ENCODE results near the gene WDR76. TPM values are rescaled to one million over a fixed set of nuclear protein-coding genes. Genes with fewer than 3 reads are reported as not detected.

Gene WDR76
- total RNA-seq, 4 donors from 2014 or later, result 2.7 to 21.5 (median 4.1) TPM

DNA sequence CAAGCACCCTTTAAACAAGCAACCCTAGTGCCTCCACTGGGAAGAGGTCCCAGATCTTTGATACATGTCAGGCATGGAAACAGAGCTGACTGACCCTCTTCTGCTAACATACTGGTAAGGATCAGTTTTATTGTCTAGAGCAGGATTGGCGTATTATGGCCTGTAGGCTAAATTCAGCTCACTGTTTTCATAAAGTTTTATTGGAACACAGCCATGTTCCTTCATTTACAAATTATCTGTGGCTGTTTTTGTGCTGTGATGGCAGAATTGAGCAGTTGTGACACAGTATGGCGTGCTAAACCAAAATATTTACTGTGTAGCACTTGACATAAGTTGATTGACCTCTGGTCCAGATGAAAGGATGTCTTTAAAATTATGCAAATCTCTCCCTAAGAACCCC is 45.0 kb downstream of the WDR76 start:
- no peaks in the 10 kb centered on the region for H3K36me3 ChIP-seq
- no peaks in the 10 kb centered on the region for H3K9me3 ChIP-seq
- TF ChIP-seq CTCF (IDR thresholded peaks at IDR 0.05) (no peak), POLR2A (IDR thresholded peaks at IDR 0.05) (no peak)
- H3K27me3 ChIP-seq, result no peaks in the 10 kb centered on the region
- no peak overlapping the region for H3K4me3 ChIP-seq
- DNase-seq, result no peak
- H3K4me1 ChIP-seq, result no peaks in the 10 kb centered on the region
- no peak overlapping the region for H3K27ac ChIP-seq

DNA sequence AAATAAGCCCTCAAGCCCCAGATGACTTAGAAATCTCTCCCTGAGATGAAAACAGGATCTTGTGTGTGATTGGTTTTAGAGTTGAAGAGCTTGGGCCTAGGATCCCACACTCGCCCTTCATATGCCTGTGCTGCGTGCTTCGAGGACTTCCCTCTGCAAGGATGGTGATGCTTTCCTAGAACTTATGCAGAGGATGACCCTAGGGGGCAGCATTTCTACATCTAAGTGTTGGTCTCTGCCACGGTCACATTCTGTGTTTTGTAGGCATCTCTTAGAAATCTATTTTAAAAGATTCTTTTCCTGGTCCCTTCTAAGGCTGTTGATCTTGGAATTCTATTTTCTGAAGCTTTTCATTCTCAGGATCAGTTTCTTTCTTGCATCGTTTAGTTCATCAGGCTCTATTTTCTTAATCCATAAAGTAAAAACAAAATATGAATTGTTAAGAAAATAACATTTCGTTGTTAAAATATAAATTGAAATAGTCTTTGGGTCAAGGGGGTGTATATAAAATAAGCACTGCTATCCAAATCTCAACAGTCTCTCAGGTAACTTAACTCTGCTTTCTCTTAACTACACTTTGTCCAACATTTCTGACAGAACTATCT is 45.7 kb downstream of the WDR76 start:
- no peak overlapping the region for H3K4me3 ChIP-seq
- H3K4me1 ChIP-seq, result no peaks in the 10 kb centered on the region
- no peaks in the 10 kb centered on the region for H3K27me3 ChIP-seq
- H3K27ac ChIP-seq, result no peak overlapping the region
- TF ChIP-seq CTCF (IDR thresholded peaks at IDR 0.05) (peak in 5 of 6 experiments; percentile 8 to 48 (median 42)), POLR2A (IDR thresholded peaks at IDR 0.05) (no peak)
- no peaks in the 10 kb centered on the region for H3K36me3 ChIP-seq
- DNase-seq, result peak in 1 of 3 donors; percentile 55
- H3K9me3 ChIP-seq, result no peaks in the 10 kb centered on the region

GRCh38 chr15:43873651-43874050 is 46.8 kb downstream of the WDR76 start:
- H3K4me3 ChIP-seq, result no peak overlapping the region
- H3K4me1 ChIP-seq, result no peaks in the 10 kb centered on the region
- H3K36me3 ChIP-seq, result no peaks in the 10 kb centered on the region
- H3K27me3 ChIP-seq, result no peaks in the 10 kb centered on the region
- H3K9me3 ChIP-seq, result no peaks in the 10 kb centered on the region
- no peak overlapping the region for H3K27ac ChIP-seq
- DNase-seq, result no peak
- TF ChIP-seq CTCF (IDR thresholded peaks at IDR 0.05) (no peak), POLR2A (IDR thresholded peaks at IDR 0.05) (no peak)

DNA sequence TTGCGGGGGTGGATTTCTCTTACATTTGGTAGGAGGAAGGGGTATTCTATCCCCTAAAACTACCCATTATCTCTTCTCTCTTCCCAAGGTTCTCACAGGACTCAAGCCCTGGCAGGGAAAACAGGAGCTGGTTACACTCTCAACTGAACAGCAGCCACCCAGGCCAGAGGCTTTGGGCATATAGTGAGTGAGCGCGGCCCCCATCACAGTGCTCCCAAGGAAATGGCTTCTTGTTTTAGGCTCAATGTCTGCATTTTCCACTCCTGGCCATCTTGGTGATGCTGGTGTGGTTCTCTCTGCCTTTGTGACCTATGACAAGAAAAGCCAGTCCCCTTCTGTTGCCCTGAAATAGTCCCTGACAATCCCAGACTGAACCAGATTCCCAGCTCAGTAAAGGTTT is 50.1 kb downstream of the WDR76 start:
- Histone ChIP-seq H3K9me3 (no peaks in the 10 kb centered on the region), H3K4me1 (no peaks in the 10 kb centered on the region), H3K36me3 (no peaks in the 10 kb centered on the region), H3K27ac (no peak overlapping the region), H3K27me3 (no peaks in the 10 kb centered on the region), H3K4me3 (no peak overlapping the region)
- no peak for TF ChIP-seq POLR2A (IDR thresholded peaks at IDR 0.05)
- TF ChIP-seq CTCF (IDR thresholded peaks at IDR 0.05), result no peak
- DNase-seq, result no peak

DNA sequence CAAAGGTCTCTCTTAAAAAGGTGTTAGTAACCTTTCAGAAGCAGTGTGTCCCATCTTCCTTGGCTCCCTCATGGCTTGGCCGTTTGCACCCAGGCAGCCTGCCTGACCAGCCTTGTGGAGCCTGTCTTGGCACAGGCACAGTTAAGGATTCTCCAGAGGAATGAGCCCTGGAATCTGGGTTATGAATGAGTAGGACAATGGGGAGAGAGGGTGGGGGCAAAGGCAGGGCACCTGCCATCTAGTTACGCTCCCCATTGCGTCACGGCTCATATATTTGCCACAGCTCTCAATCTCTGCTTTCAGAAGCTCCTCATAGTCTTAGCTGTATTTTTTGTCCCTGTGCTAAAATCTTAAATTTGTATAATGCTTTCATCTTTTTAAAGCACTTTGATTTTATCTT is 50.6 kb downstream of the WDR76 start:
- Histone ChIP-seq H3K9me3 (no peaks in the 10 kb centered on the region), H3K36me3 (no peaks in the 10 kb centered on the region), H3K27me3 (no peaks in the 10 kb centered on the region), H3K4me3 (no peak overlapping the region), H3K27ac (no peak overlapping the region), H3K4me1 (no peaks in the 10 kb centered on the region)
- TF ChIP-seq CTCF (IDR thresholded peaks at IDR 0.05) (no peak), POLR2A (IDR thresholded peaks at IDR 0.05) (no peak)
- DNase-seq, result no peak

DNA sequence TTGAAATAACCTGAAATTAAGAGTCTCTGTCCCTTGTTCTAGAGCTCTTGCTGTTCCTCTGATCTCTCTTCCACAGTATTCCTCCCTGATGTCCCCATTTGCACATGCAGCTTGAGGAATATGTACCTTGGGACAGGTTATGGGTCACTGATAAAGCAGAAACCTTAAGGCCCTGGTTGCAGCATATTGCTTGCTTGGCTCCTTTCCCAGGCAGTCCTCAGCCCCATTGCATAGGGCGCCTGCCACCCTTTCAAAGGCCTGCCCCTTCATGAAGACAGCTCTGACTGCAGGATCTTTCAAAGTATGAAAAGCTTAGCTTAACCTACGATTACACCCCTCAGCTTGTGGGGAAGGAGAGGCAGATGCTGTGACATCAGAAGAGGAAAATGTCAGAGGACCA is 51.6 kb downstream of the WDR76 start:
- no peaks in the 10 kb centered on the region for H3K9me3 ChIP-seq
- no peak for DNase-seq
- TF ChIP-seq POLR2A (IDR thresholded peaks at IDR 0.05), result no peak
- H3K27ac ChIP-seq, result no peak overlapping the region
- no peak overlapping the region for H3K4me3 ChIP-seq
- no peaks in the 10 kb centered on the region for H3K27me3 ChIP-seq
- H3K36me3 ChIP-seq, result no peaks in the 10 kb centered on the region
- no peaks in the 10 kb centered on the region for H3K4me1 ChIP-seq

All from Peyer's patch (tissue), 4 donors.